K562 (cell line): Measurements from ENCODE around the gene CYLD. TPM values are rescaled to one million over a fixed set of nuclear protein-coding genes. Genes with fewer than 3 reads are reported as not detected.

Experiments used
- ATAC-seq: fragments of 200-7000 bp; cut with Tn5 transposase; 3 replicates; pipeline ENCODE4 v1.9.1; 2020; ENCODE audit warnings: moderate library complexity
- BruUV-seq: library from RNA; stranded (reverse); fragments of 400-500 nt; replicated peaks from 2 replicates; lab custom pipeline; 2021; lab: Mats Ljungman, UMichigan
- CTCF ChIA-PET: fragments of 300-600 bp; formaldehyde crosslinking; extraction: SDS; loops from one replicate; lab custom pipeline; 2021; ENCODE audit warnings: low intra/inter-chr PET ratio; lab: Yijun Ruan, JAX
- POLR2A ChIA-PET: fragments of 300-600, 350-650 bp; sonication (Branson Sonifier 250); formaldehyde crosslinking; extraction: SDS; loops from one replicate; lab custom pipeline; 2021; ENCODE audit warnings: antibody characterized with exemption, inconsistent platforms; lab: Yijun Ruan, JAX
- DNase-seq, 4 experiments: peaks; one replicate each; pipeline versions ENCODE4 v3.0.0 to v3.0.0-alpha.2; 2011 to 2018; ENCODE audit warnings: low spot score in 3 of 4, mixed read lengths in 3 of 4; ENCODE audit errors: extremely low read depth in 1 of 4
- FAIRE-seq: peaks from 2 replicates; lab custom pipeline; 2011; peaks lifted over from hg19 to GRCh38; lab: Jason Lieb, UNC
- H2AFZ ChIP-seq: 2 replicates; pipeline ENCODE4 v1.6.0; 2011; ENCODE audit warnings: low read depth, low read length, control low read depth, inconsistent platforms
- H3K27ac ChIP-seq: fragments of 200-600 bp; 3 replicates; pipeline ENCODE4 v1.8.0; 2011; ENCODE audit warnings: low read depth, mild to moderate bottlenecking, control low read depth, inconsistent platforms, low read length, moderate library complexity, mixed read lengths; ENCODE audit errors: extremely low read depth
- H3K27me3 ChIP-seq, 2 experiments: fragments of 300-600 bp in 1 of 2; 2 replicates in 1 of 2; 3 replicates in 1 of 2; pipeline versions ENCODE4 v1.6.0 to v1.8.0; 2011; ENCODE audit warnings: inconsistent platforms in 2 of 2, low read length in 2 of 2, mild to moderate bottlenecking in 1 of 2, mixed read lengths in 1 of 2, moderate library complexity in 1 of 2; ENCODE audit not compliant: control insufficient read depth in 2 of 2, insufficient read depth in 2 of 2
- H3K36me3 ChIP-seq: fragments of 300-600 bp; 3 replicates; pipeline ENCODE4 v1.8.0; 2011; ENCODE audit warnings: mild to moderate bottlenecking, low read length, inconsistent platforms; ENCODE audit not compliant: control insufficient read depth, insufficient read depth
- H3K4me1 ChIP-seq, 2 experiments: fragments of 200-600 bp in 1 of 2; replicated peaks in 1 of 2; 2 replicates in 1 of 2; 3 replicates in 1 of 2; pipeline versions ENCODE4 v1.5.1 to v1.8.0; 2011; ENCODE audit warnings: inconsistent platforms in 2 of 2, low read length in 2 of 2, mild to moderate bottlenecking in 1 of 2, mixed read lengths in 1 of 2, moderate library complexity in 1 of 2; ENCODE audit not compliant: control insufficient read depth in 2 of 2, insufficient read depth in 2 of 2
- H3K4me2 ChIP-seq: 2 replicates; pipeline ENCODE4 v1.6.1; 2011; ENCODE audit warnings: low read length, control low read depth, inconsistent platforms, mixed read lengths; ENCODE audit not compliant: insufficient read depth
- H3K4me3 ChIP-seq: fragments of 200-600 bp; sonication (generic), shearing (Covaris generic); 2 replicates; pipeline ENCODE4 v1.5.1; 2016; ENCODE audit warnings: control low read depth, inconsistent platforms
- H3K79me2 ChIP-seq: fragments of 200-600 bp; 3 replicates; pipeline ENCODE4 v1.8.0; 2011; ENCODE audit warnings: low read length, inconsistent platforms; ENCODE audit not compliant: control insufficient read depth, insufficient read depth
- H3K9ac ChIP-seq, 2 experiments: 2 replicates each; pipeline versions ENCODE4 v1.6.0 to v1.6.1; 2011; ENCODE audit warnings: low read depth in 2 of 2, low read length in 2 of 2, control low read depth in 1 of 2, inconsistent platforms in 1 of 2, mild to moderate bottlenecking in 1 of 2, mixed read lengths in 1 of 2; ENCODE audit not compliant: insufficient read depth in 1 of 2
- H3K9me1 ChIP-seq: one replicate; pipeline ENCODE4 v1.6.0; 2011; ENCODE audit warnings: inconsistent platforms, mild to moderate bottlenecking, low read length, moderate library complexity; ENCODE audit not compliant: control insufficient read depth, insufficient read depth
- H3K9me3 ChIP-seq: replicated peaks from 2 replicates; pipeline ENCODE4 v1.5.1; 2011; ENCODE audit warnings: low read depth, low read length, inconsistent platforms; ENCODE audit not compliant: control insufficient read depth, insufficient read depth
- H4K20me1 ChIP-seq: replicated peaks from 2 replicates; pipeline ENCODE4 v1.6.1; 2011; ENCODE audit warnings: low read length, inconsistent platforms, mixed read lengths; ENCODE audit not compliant: control insufficient read depth, insufficient read depth
- ELK1 ChIP-seq: sonication (generic); formaldehyde crosslinking; IDR thresholded peaks from 2 replicates; pipeline ENCODE4 v1.8.1; 2022; ENCODE audit warnings: missing genetic modification reagents
- KHSRP ChIP-seq: fragments of 450-650 bp; IDR thresholded peaks from 2 replicates; pipeline ENCODE4 v1.6.1; 2017
- SMARCC2 ChIP-seq: fragments of 450-650 bp; IDR thresholded peaks from 2 replicates; pipeline ENCODE4 v1.6.1; 2017; ENCODE audit warnings: antibody characterized with exemption, moderate library complexity, mild to moderate bottlenecking, low read depth
- WGBS: fragments of 100-300 bp; shearing (Covaris generic); methylation state at CpG from one replicate; pipeline ENCODE4 v1.1.6; 2016; ENCODE audit warnings: low coverage, mixed read lengths; ENCODE audit not compliant: insufficient coverage; ENCODE audit errors: missing lambda C conversion rate; 5-methylcytosine and 5-hydroxymethylcytosine counted together
- in situ Hi-C: fragments of 300-500 bp; cut with MboI; formaldehyde crosslinking; loops from 4 replicates; pipeline ENCODE4 v1.15.0; 2018; ENCODE audit warnings: inconsistent platforms, mixed read lengths
- intact Hi-C: fragments of 100-400 bp; cut with micrococcal nuclease; formaldehyde crosslinking; loops from 2 replicates; pipeline ENCODE4 v1.14.2; 2022
- polyA plus RNA-seq, 8 experiments: library from polyadenylated mRNA; depleted of rRNA in 4 of 8; stranded (reverse) in 5 of 8; unstranded in 3 of 8; fragments of >200 nt; fragmentation: Nextera tagmentation in 2 of 8; fragmentation: Illumina TruSeq in 1 of 8; extraction: Ambion mirVana in 2 of 8; extraction: Trizol in 1 of 8; gene quantifications; 2 replicates each; pipeline versions ENCODE4 v1.2.1 to v1.2.3, GENCODE V29; 2011 to 2014; ENCODE audit warnings: inconsistent platforms in 1 of 8, missing spikeins in 1 of 8
- total RNA-seq, 7 experiments: library from RNA; depleted of rRNA in 6 of 7; stranded (reverse); fragments of >200 nt in 6 of 7; fragmentation: Illumina TruSeq in 2 of 7; extraction: Trizol in 2 of 7; gene quantifications; 2 replicates each; pipeline versions ENCODE4 v1.2.1 to v1.2.3, GENCODE V29; 2011 to 2021; ENCODE audit warnings: low replicate concordance in 1 of 7
- TF ChIP-seq, protein P1 (sequence below): sonication (generic); formaldehyde crosslinking; IDR thresholded peaks from 2 replicates; pipeline ENCODE4 v1.8.1; 2022; ENCODE audit warnings: missing genetic modification reagents

CYLD gene
- total and polyA plus RNA-seq, 9 of the 15 experiments (the other 6 are each of a cell fraction or from before 2014, with no cell fraction given): 3.4 to 7.4 (median 5.3) TPM

GRCh38 chr16:50818380-50818779, 76.5 kb downstream of the CYLD start:
- H3K4me3 ChIP-seq: no peak overlapping the region
- 0% methylated on average over 7 of the region's 8 CpGs for whole genome bisulfite sequencing
- H3K79me2 ChIP-seq: no peaks in the 10 kb centered on the region
- ATAC-seq (no peak), FAIRE-seq (no peak), DNase-seq (no peak)
- H3K9me1 ChIP-seq: no peaks in the 10 kb centered on the region
- intact Hi-C loops: no loop called here
- no peaks in the 10 kb centered on the region for H3K9me3 ChIP-seq
- ChIA-PET POLR2A (no interaction called here), CTCF (no interaction called here)
- H3K4me1 ChIP-seq: no peaks in the 10 kb centered on the region
- BruUV-seq: no TSS peak
- no peak overlapping the region for H2AFZ ChIP-seq
- H3K9ac ChIP-seq: no peak overlapping the region
- H3K4me2 ChIP-seq: no peak overlapping the region
- H3K27me3 ChIP-seq: peaks cover 8 to 48% of the 10 kb centered on the region in 2 experiments; a peak in 4 of 5 replicates
- TF ChIP-seq, protein P1, sequence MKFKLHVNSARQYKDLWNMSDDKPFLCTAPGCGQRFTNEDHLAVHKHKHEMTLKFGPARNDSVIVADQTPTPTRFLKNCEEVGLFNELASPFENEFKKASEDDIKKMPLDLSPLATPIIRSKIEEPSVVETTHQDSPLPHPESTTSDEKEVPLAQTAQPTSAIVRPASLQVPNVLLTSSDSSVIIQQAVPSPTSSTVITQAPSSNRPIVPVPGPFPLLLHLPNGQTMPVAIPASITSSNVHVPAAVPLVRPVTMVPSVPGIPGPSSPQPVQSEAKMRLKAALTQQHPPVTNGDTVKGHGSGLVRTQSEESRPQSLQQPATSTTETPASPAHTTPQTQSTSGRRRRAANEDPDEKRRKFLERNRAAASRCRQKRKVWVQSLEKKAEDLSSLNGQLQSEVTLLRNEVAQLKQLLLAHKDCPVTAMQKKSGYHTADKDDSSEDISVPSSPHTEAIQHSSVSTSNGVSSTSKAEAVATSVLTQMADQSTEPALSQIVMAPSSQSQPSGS (CRISPR knock-in tag): no peak
- no peak for TF ChIP-seq ELK1 (CRISPR knock-in tag)
- TF ChIP-seq KHSRP: no peak
- TF ChIP-seq SMARCC2: no peak
- H3K27ac ChIP-seq: no peak overlapping the region
- in situ Hi-C loops: loop anchor here (10.0 kb wide), 1 partner anchor 444 kb away; no protein-coding TSS in a partner anchor
- H3K36me3 ChIP-seq: no peaks in the 10 kb centered on the region
- H4K20me1 ChIP-seq: peaks cover 3% of the 10 kb centered on the region; the same call in 1 of the 2 replicates
